Smooth muscle cell (in vitro differentiated cells): Measurements from ENCODE around the gene GNB1. TPM values are rescaled to one million over a fixed set of nuclear protein-coding genes. Genes with fewer than 3 reads are reported as not detected.

ENCODE experiments used
- DNase-seq: peaks from one replicate; lab custom pipeline; 2025; ENCODE audit not compliant: unreplicated experiment; lab: John Stamatoyannopoulos, UW
- H2AFZ ChIP-seq: fragments of 200-600 bp; sonication (generic); 2 replicates; pipeline ENCODE4 v1.6.0; 2016; ENCODE audit warnings: antibody characterized with exemption, low read depth, mild to moderate bottlenecking
- H3F3A ChIP-seq: fragments of 200-600 bp; sonication (generic); 2 replicates; pipeline ENCODE4 v1.6.0; 2017; ENCODE audit warnings: antibody characterized with exemption, low read depth
- H3K27ac ChIP-seq: fragments of 200-600 bp; sonication (generic); 2 replicates; pipeline ENCODE4 v1.5.1; 2016; ENCODE audit warnings: low read depth, mild to moderate bottlenecking
- H3K27me3 ChIP-seq: fragments of 200-600 bp; sonication (generic); 2 replicates; pipeline ENCODE4 v1.6.1; 2016; ENCODE audit warnings: low read depth, mild to moderate bottlenecking
- H3K36me3 ChIP-seq: fragments of 200-600 bp; sonication (generic); 2 replicates; pipeline ENCODE4 v1.5.1; 2016; ENCODE audit warnings: low read depth
- H3K4me1 ChIP-seq: fragments of 200-600 bp; sonication (generic); 2 replicates; pipeline ENCODE4 v1.5.1; 2016; ENCODE audit warnings: low read depth
- H3K4me2 ChIP-seq: fragments of 200-600 bp; sonication (generic); 2 replicates; pipeline ENCODE4 v1.6.0; 2016; ENCODE audit warnings: mild to moderate bottlenecking
- H3K4me3 ChIP-seq: fragments of 200-600 bp; sonication (generic); 2 replicates; pipeline ENCODE4 v1.5.1; 2016; ENCODE audit warnings: mild to moderate bottlenecking
- H3K79me2 ChIP-seq: fragments of 200-600 bp; sonication (generic); 2 replicates; pipeline ENCODE4 v1.6.0; 2016; ENCODE audit warnings: low read depth, mild to moderate bottlenecking
- H3K9ac ChIP-seq: fragments of 200-600 bp; sonication (generic); 2 replicates; pipeline ENCODE4 v1.6.0; 2016; ENCODE audit warnings: low read depth
- H3K9me3 ChIP-seq: fragments of 200-600 bp; sonication (generic); replicated peaks from 2 replicates; pipeline ENCODE4 v1.5.1; 2016; ENCODE audit warnings: low read depth
- H4K20me1 ChIP-seq: fragments of 200-600 bp; sonication (generic); 2 replicates; pipeline ENCODE4 v1.6.0; 2016; ENCODE audit warnings: low read depth
- CTCF ChIP-seq: fragments of 200-600 bp; sonication (generic); IDR thresholded peaks from 2 replicates; pipeline ENCODE4 v1.5.1; 2017; ENCODE audit warnings: borderline replicate concordance, mild to moderate bottlenecking, antibody characterized with exemption; ENCODE audit not compliant: insufficient read depth, poor library complexity, severe bottlenecking
- WGBS: methylation state at CpG from one replicate; pipeline ENCODE4 v1.1.7; 2016; ENCODE audit warnings: low lambda C conversion rate; 5-methylcytosine and 5-hydroxymethylcytosine counted together
- polyA plus RNA-seq: library from polyadenylated mRNA; unstranded; fragments of >200 nt; fragmentation: Nextera tagmentation; extraction: Ambion mirVana; gene quantifications from 2 replicates; pipeline ENCODE4 v1.2.1, GENCODE V29; 2016
- total RNA-seq: library from RNA; depleted of rRNA; stranded (reverse); fragments of >200 nt; gene quantifications from 2 replicates; pipeline ENCODE4 v1.2.3, GENCODE V29; 2014

GNB1 gene
- total and polyA plus RNA-seq, 2 experiments from 2014 or later: 208 to 293 TPM

GRCh38 chr1:1895456-1896336, 4.8 kb upstream of the GNB1 start:
- Histone ChIP-seq H3K36me3 (no peaks in the 10 kb centered on the region), H2AFZ (no peak overlapping the region), H4K20me1 (no peaks in the 10 kb centered on the region), H3K4me1 (peaks cover 12% of the 10 kb centered on the region), H3K4me2 (no peak overlapping the region), H3K9me3 (no peaks in the 10 kb centered on the region), H3K27me3 (no peaks in the 10 kb centered on the region), H3K4me3 (no peak overlapping the region), H3K9ac (no peak overlapping the region), H3F3A (no peaks in the 10 kb centered on the region), H3K27ac (no peak overlapping the region), H3K79me2 (no peaks in the 10 kb centered on the region)
- DNase-seq: no peak
- WGBS: 92% methylated on average over 12 of the region's 14 CpGs
- no peak for TF ChIP-seq CTCF

- Histone ChIP-seq H3K4me3 (no peak overlapping the region), H3K4me2 (no peak overlapping the region), H3K36me3 (no peaks in the 10 kb centered on the region), H2AFZ (no peak overlapping the region), H3K27ac (no peak overlapping the region), H3F3A (no peaks in the 10 kb centered on the region), H3K4me1 (peaks cover 12% of the 10 kb centered on the region), H3K27me3 (no peaks in the 10 kb centered on the region), H4K20me1 (peaks cover under 1% of the 10 kb centered on the region), H3K9me3 (no peaks in the 10 kb centered on the region), H3K79me2 (peaks cover 5% of the 10 kb centered on the region), H3K9ac (no peak overlapping the region)
- DNase-seq: no peak
- 73% methylated on average over 10 of the region's 10 CpGs for WGBS
- TF ChIP-seq CTCF: no peak
Observed at GRCh38 chr1:1895060-1895418, 4.2 kb upstream of the GNB1 start.

- H3K9ac ChIP-seq: no peak overlapping the region
- peaks cover 6% of the 10 kb centered on the region for H4K20me1 ChIP-seq
- H3F3A ChIP-seq: no peaks in the 10 kb centered on the region
- no peaks in the 10 kb centered on the region for H3K36me3 ChIP-seq
- peaks cover 11% of the 10 kb centered on the region for H3K79me2 ChIP-seq
- H3K4me2 ChIP-seq: no peak overlapping the region
- no peak for TF ChIP-seq CTCF
- DNase-seq: no peak
- H3K4me1 ChIP-seq: peaks cover 12% of the 10 kb centered on the region
- no peaks in the 10 kb centered on the region for H3K27me3 ChIP-seq
- 55% methylated on average over 14 of the region's 14 CpGs for WGBS
- H3K27ac ChIP-seq: no peak overlapping the region
- H3K9me3 ChIP-seq: no peaks in the 10 kb centered on the region
- H2AFZ ChIP-seq: no peak overlapping the region
- no peak overlapping the region for H3K4me3 ChIP-seq
Observed at GRCh38 chr1:1894354-1895059, 3.6 kb upstream of the GNB1 start.
